NB4 (cell line): ENCODE data around the gene TNFSF15.
A peak's percentile ranks its signal among the peaks of the same experiment; 100 is the strongest.

Source experiments
- DNase-seq: peaks from one replicate; pipeline ENCODE4 v3.0.0; 2010; ENCODE audit warnings: low read depth
- H3K4me3 ChIP-seq: one replicate; pipeline ENCODE4 v1.5.1; 2011; ENCODE audit warnings: mild to moderate bottlenecking, low read depth, low read length, moderate library complexity
- MYC ChIP-seq: IDR thresholded peaks from 2 replicates; pipeline ENCODE4 v1.6.1; 2011; ENCODE audit warnings: low read depth, low read length
- POLR2A ChIP-seq: IDR thresholded peaks from 2 replicates; pipeline ENCODE4 v1.6.1; 2011; ENCODE audit warnings: mild to moderate bottlenecking; ENCODE audit not compliant: insufficient read length; ENCODE audit errors: extremely low read depth
- TF ChIP-seq, protein P1 (sequence below): IDR thresholded peaks from one replicate; pipeline ENCODE4 v1.5.1; 2012; ENCODE audit warnings: low read depth, low read length
- TF ChIP-seq, protein P2 (sequence below): IDR thresholded peaks from 2 replicates; pipeline ENCODE4 v1.6.1; 2011; ENCODE audit warnings: low read depth, low read length

TNFSF15 gene

DNA sequence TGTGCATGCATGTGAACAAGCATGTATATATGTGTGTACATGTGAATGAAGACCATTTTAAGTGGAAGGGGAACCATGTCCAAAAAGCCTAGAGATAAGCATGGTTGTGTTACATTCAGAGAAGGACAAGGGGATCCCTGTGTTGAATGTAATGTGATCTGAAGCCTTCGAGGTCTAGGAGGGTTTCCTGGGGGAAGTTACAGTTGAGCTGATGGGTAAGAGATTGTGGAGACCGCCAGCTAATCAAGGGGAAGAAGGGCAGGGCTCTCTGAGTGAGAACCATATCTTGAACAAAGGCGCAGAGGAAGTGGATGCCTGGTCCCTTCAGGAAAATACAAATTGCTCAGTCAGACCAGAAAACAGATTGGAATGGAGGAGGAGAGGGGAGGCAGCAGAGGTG, 45.5 kb upstream of the TNFSF15 start:
- peak; percentile 34 for DNase-seq

DNA sequence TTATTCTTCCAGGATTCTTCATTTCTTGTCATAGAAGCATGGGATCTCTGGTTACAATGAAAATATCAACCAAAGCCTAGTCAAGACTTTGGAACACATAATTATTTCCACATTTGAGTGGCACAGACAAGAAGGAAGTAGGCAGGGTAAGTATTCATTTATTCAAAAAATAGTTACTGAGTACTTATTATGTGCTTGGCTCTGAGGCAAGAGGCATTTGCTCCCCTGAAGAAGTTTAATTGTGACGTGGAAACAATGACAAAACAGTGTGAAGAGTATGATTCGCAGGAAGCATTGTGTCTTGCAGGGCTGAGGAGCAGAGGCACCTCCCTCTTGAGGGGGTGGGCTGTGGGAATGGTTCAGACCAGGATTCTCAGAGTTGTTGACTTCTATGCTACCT, 45.0 kb upstream of the TNFSF15 start:
- no peak overlapping the region for H3K4me3 ChIP-seq
- peak; percentile 20 for DNase-seq
- TF ChIP-seq, protein P1, sequence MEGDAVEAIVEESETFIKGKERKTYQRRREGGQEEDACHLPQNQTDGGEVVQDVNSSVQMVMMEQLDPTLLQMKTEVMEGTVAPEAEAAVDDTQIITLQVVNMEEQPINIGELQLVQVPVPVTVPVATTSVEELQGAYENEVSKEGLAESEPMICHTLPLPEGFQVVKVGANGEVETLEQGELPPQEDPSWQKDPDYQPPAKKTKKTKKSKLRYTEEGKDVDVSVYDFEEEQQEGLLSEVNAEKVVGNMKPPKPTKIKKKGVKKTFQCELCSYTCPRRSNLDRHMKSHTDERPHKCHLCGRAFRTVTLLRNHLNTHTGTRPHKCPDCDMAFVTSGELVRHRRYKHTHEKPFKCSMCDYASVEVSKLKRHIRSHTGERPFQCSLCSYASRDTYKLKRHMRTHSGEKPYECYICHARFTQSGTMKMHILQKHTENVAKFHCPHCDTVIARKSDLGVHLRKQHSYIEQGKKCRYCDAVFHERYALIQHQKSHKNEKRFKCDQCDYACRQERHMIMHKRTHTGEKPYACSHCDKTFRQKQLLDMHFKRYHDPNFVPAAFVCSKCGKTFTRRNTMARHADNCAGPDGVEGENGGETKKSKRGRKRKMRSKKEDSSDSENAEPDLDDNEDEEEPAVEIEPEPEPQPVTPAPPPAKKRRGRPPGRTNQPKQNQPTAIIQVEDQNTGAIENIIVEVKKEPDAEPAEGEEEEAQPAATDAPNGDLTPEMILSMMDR = no peak
- TF ChIP-seq MYC (no peak), POLR2A (no peak)
- TF ChIP-seq, protein P2, sequence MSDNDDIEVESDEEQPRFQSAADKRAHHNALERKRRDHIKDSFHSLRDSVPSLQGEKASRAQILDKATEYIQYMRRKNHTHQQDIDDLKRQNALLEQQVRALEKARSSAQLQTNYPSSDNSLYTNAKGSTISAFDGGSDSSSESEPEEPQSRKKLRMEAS = no peak

More for the DNA sequence above, 45.5 kb upstream of the TNFSF15 start:
- TF ChIP-seq, protein P2 = no peak
- TF ChIP-seq, protein P1 = no peak
- TF ChIP-seq MYC (no peak), POLR2A (no peak)
- H3K4me3 ChIP-seq = no peak overlapping the region

DNA sequence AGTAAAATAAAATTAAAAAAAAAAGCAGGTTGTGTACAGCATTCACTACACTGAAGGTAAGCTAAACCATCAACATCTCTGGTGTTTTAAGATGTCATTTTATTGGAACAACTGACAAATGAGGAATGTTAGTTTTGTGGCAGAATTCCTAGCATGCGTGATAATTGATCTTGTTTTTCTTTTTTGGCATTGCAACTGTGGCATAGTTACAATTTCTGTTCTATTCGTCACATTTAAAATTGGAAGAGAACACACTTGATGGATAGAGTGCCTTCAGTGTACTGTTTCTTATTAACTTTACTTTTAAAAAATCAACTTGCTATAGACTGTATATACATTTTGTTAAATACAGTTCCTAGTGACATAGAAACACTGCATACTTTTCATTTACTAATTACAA, 43.6 kb upstream of the TNFSF15 start:
- H3K4me3 ChIP-seq = no peak overlapping the region
- TF ChIP-seq MYC = no peak
- no peak for TF ChIP-seq POLR2A
- TF ChIP-seq, protein P2 = no peak
- TF ChIP-seq, protein P1 = no peak
- DNase-seq = no peak

DNA sequence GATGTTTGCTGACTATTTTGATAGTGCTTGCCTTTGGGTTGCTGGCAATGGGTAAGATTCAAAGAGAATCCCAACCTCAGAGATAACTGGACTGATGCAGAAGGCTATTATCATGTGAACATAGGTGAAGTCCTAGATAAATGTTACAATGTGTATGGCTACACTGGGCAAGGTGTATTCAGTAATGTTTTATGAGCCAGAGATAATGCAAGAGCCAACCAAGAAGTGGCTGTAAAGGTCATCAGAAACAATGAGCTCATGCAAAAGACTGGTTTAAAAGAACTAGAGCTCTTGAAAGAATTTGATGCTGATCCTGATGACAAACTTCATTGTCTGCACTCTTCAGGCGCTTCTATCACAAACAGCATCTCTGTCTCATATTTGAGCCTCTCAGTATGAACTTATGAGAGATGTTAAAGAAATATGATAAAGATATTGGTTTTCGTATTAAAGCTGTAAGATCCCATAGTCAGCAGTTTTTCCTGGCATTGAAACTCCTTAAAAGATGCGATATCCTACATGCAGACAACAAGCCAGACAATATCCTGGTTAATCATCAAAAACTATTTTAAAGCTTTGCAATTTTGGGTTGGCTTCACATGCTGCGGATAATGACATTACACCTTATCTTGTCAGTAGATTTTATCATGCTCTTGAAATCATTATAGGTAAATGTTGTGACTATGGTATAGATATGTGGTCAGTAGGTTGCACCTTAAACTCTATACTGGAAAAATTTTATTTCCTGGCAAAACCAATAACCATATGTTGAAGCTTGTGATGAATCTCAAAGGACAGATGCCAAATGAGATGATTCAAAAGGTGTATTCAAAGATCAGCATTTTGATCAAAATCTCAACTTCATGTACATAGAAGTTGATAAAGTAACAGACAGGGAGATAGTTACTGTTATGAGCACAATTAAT, 41.9 kb upstream of the TNFSF15 start:
- TF ChIP-seq, protein P2 = no peak
- no peak for TF ChIP-seq MYC
- no peak for TF ChIP-seq POLR2A
- TF ChIP-seq, protein P1 = no peak
- no peak for DNase-seq
- H3K4me3 ChIP-seq = no peak overlapping the region

DNA sequence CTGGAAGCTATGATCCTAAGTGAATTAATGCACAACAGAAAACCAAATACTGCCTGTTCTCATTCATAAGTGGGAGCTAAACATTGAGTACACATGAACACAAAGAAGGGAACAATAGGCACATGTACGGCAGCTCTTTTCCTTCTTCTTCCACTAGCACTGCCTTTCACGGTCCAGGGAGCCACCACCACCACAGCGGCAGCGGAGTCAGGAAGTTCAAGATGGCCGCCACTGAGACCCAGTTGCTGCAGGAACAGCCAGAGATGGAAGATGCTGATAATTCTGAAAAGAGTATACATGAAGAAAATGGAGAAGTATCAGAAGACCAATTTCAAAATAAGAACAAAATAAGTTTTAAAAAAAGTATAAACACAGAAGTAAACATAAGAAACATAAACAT, 39.5 kb upstream of the TNFSF15 start:
- no peak for DNase-seq
- TF ChIP-seq, protein P2 = no peak
- TF ChIP-seq POLR2A (no peak), MYC (no peak)
- TF ChIP-seq, protein P1 = no peak
- no peak overlapping the region for H3K4me3 ChIP-seq
